Measurements from ENCODE around the gene RTKN.
"Not testable (repeated sequence)": the region's sequence is repeated elsewhere in the genome, so short reads cannot be mapped to it uniquely, and the experiment has no call there.

RTKN gene

GRCh38 chr2:74462054-74462785 is 20.5 kb upstream of the RTKN start:
- in situ Hi-C loops (cut with MboI; ENCODE audit: low pct_unique_long_range_greater_than_20kb, low sequenced_read_pairs): no loop called here
- DNase-seq: no peak

DNA sequence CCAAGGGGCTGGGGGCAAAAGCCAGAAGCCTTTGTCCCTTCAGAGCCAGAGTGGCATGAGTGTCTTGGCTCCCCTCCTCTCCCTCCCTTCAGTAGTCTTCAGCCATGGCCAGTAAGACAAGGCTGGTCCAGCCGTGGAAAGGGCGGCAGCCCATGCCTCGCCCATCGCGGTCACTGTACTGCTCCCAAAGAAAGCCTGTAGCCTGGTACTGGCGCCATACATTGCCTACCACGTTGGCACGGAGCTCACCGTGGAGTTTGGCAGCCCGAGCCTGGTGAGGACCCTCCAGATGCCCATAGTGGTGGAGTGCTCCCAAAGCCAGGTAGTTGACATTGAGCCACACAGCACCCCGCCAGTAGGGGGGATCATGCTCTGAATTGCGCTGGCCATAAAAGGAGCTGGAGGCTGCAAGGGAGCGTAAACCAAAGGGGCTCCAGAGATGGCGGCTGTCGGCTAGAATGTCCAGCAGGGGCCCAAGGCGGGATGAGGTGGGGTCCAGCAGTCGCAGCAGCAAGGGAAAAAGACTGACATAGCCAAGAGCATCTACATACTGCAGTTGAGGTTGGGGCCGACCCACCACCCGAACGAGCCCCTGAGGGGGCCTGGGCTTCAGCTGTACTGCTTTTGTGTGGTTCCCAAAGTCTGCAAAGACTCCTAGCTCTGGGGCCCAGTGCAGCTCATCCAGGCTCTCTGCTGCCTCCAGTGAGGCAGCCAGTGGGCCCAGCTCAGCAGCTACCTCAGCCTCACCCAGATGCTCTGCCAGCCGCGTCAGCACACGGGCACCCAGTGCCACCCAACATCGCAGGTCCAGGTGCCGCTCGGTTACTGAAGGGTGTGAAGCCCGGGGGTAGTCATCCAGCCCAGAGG is 19.7 kb upstream of the RTKN start:
- DNase-seq: no peak
- in situ Hi-C loops (cut with MboI; ENCODE audit: low pct_unique_long_range_greater_than_20kb, low sequenced_read_pairs): no loop called here

DNA sequence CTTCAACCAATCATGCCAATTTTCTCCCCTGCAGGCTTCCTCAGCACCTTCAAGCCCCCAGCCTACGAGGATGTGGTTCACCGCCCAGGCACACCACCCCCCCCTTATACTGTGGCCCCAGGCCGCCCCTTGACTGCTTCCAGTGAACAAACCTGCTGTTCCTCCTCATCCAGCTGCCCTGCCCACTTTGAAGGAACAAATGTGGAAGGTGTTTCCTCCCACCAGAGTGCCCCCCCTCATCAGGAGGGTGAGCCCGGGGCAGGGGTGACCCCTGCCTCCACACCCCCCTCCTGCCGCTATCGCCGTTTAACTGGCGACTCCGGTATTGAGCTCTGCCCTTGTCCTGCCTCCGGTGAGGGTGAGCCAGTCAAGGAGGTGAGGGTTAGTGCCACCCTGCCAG is 18.4 kb upstream of the RTKN start:
- DNase-seq; in situ Hi-C loops (cut with MboI; ENCODE audit: low pct_unique_long_range_greater_than_20kb, low sequenced_read_pairs): not testable (repeated sequence)

GRCh38 chr2:74459503-74460118 is 17.9 kb upstream of the RTKN start:
- in situ Hi-C loops (cut with MboI; ENCODE audit: low pct_unique_long_range_greater_than_20kb, low sequenced_read_pairs); DNase-seq: not testable (repeated sequence)

GRCh38 chr2:74458938-74459363 is 17.2 kb upstream of the RTKN start:
- in situ Hi-C loops (cut with MboI; ENCODE audit: low pct_unique_long_range_greater_than_20kb, low sequenced_read_pairs): no loop called here
- DNase-seq: no peak

- DNase-seq: peak; percentile 100
- in situ Hi-C loops (cut with MboI; ENCODE audit: low pct_unique_long_range_greater_than_20kb, low sequenced_read_pairs): no loop called here
Observed at GRCh38 chr2:74458132-74458937, 16.6 kb upstream of the RTKN start, which contains the start of gene WBP1. Gene WBP1, plus strand, starts transcription at chr2:74458438. Its CDS starts 165 bp downstream, at chr2:74458603.

DNA sequence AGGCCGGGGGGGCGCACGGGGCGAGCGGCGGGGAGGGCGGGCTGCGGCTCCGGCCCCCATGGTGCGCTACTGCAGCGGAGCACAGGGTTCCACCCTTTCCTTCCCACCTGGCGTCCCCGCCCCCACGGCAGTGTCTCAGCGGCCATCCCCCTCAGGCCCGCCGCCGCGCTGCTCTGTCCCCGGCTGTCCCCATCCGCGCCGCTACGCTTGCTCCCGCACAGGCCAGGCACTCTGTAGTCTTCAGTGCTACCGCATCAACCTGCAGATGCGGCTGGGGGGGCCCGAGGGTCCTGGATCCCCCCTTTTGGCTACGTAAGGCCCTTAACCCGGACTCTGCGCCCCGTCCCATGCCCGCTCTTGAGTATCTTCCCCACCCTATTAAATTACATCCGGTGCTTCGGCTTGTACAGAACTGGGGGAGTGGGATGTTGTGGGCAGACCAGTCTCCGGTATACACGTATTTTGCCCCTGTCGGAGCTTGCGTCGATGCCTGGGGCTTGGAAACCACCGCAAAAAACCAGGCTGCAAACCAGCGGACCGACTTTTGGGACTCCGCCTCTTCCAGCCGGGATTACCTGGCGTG is 15.9 kb upstream of the RTKN start:
- no peak for DNase-seq
- in situ Hi-C loops (cut with MboI; ENCODE audit: low pct_unique_long_range_greater_than_20kb, low sequenced_read_pairs): no loop called here

DNA sequence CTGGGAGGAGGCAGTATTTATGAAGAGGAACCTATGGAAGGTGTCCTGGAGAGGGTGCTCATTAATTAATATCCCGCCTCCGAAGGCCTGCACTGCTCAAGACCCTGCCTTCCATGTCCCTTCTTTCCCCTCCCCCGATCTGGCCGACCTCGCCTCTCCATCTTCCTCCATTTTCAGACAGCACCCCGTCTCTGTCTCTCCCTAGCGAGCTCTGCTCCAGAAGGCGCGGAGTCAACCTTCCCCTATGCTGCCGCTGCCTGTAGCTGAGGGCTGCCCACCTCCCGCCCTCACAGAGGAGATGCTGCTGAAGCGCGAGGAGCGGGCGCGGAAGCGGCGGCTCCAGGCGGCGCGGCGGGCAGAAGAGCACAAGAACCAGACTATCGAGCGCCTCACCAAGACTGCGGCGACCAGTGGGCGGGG is 15.4 kb upstream of the RTKN start:
- DNase-seq: no peak
- in situ Hi-C loops (cut with MboI; ENCODE audit: low pct_unique_long_range_greater_than_20kb, low sequenced_read_pairs): no loop called here

DNA sequence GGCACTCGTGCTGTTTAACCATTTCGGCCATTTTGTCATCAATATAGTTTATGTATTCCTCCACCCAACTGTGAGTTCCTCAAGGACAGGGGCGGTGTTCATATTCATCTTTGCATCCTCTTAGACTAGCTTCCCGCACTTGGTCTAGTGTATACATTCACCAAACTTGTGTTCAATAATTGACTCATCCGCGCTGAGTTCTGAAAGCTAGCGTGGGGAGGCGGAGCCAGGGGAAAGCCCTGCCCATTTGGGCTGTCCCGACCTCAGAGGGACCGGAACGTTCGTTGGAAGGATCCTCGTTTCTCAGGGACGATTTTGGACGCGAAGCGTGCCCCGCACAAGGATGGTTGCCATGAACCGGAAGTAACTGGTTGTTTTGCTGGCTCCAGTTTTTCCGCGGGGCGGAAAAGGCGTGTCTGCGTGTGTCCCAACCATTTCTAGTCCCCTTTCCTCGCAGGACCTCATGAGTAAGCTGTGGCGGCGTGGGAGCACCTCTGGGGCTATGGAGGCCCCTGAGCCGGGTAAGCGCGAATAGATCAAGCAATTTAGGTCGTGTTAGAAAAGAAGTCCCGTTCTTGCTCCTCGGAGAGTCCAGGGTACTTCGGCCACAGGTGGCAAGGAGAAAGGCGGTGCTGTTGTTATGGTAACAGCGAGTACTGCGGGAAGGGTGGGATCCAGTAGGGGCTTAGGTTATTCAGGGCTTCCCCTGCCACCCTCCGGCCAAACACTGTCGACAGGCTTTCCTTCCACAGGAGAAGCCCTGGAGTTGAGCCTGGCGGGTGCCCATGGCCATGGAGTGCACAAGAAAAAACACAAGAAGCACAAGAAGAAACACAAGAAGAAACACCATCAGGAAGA is 13.1 kb upstream of the RTKN start, which contains the start of gene INO80B:
TSS of gene INO80B (plus strand) at position 434 of the 858 bp plus-strand sequence. CDS start at position 464, 30 bp downstream.
- in situ Hi-C loops (cut with MboI; ENCODE audit: low pct_unique_long_range_greater_than_20kb, low sequenced_read_pairs): no loop called here
- peak; percentile 99 for DNase-seq

DNA sequence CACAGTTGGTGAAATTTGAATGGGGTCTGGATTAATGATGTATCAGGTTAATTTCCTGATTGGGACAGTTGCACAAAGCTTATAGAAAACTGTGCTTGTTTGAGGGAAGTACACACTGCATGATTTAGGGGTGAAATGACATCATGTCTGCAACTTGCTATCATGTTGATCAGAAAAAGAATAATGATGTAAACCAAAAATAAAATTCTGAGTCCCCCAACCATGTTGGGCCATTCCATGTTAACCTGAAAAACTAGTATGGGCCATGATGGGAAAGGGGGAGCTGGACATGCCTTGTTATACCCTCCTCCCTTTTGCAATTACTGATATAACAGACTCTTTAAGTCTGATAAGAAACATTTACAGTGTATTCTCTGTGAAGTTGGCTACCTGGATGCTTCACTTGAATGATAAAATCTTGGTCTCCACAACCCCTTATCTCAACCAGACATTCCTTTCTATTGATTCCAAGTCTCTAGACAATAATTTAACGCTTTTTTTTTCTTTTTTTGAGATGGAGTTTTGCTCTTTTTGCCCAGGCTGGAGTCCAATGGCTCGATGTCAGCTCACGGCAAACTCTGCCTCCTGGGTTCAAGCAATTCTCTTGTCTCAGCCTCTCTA is 8.9 kb upstream of the RTKN start:
- no peak for DNase-seq
- in situ Hi-C loops (cut with MboI; ENCODE audit: low pct_unique_long_range_greater_than_20kb, low sequenced_read_pairs): no loop called here

- DNase-seq: no peak
- in situ Hi-C loops (cut with MboI; ENCODE audit: low pct_unique_long_range_greater_than_20kb, low sequenced_read_pairs): no loop called here
Observed at GRCh38 chr2:74448771-74449170, 7.0 kb upstream of the RTKN start.

GRCh38 chr2:74447230-74447999 is 5.7 kb upstream of the RTKN start:
- in situ Hi-C loops (cut with MboI; ENCODE audit: low pct_unique_long_range_greater_than_20kb, low sequenced_read_pairs): no loop called here
- no peak for DNase-seq

DNA sequence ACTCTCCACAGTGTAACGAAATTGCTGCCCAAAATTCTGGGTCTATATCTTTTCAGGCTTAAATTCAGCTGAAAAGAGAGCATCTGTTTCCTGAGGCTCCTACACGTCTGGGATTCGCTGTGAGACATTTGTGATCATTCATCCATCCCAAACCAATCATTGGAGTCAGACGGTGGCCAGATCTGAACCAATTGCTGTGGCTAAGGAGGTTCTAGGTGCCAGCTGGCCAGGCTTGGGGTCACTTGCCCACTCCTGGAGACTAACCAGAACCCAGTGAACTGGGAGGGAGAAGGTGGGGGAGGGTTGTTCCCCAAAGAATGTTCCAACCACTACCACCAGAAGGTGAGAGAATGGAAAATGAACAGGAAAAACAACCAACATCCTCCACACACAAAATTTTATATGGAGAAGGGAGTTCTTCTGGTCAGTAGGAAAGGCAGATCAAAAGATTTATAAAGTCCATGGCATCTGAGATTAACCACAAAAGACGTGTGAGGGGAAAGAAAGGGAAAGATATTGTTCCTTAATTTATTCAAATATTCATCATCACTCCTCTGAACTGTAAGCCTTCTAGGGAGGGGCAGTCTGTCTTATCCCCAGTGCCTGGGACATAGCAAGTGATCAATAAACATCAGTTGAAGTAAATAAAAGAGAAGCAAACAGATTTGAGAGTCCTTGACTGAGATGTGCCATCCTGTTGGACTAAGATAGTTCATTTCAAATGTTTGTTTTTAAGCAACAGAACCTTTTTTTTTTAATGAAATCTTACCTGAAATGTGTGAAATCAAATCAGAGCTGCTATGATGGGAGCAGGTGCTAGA is 3.0 kb upstream of the RTKN start:
- no peak for DNase-seq
- in situ Hi-C loops (cut with MboI; ENCODE audit: low pct_unique_long_range_greater_than_20kb, low sequenced_read_pairs): no loop called here

GRCh38 chr2:74442483-74443297 is 953 bp upstream of the RTKN start:
- in situ Hi-C loops (cut with MboI; ENCODE audit: low pct_unique_long_range_greater_than_20kb, low sequenced_read_pairs); DNase-seq: not testable (repeated sequence)

GRCh38 chr2:74441170-74441689 is 507 bp downstream of the RTKN start:
- DNase-seq: no peak
- in situ Hi-C loops (cut with MboI; ENCODE audit: low pct_unique_long_range_greater_than_20kb, low sequenced_read_pairs): no loop called here

All from KBM-7 (cell line).